OCI-LY1 (cell line): Measurements from ENCODE around the gene KCNH1.

Experiments used
- EZH2 ChIP-seq: fragments of 200-600 bp; sonication (generic), shearing (Covaris generic); IDR thresholded peaks from 2 replicates; pipeline ENCODE4 v1.8.0; 2017; ENCODE audit warnings: borderline replicate concordance, mixed run types, mild to moderate bottlenecking, antibody characterized with exemption, low read length, moderate library complexity, mixed read lengths
- TF ChIP-seq, protein P1 (sequence below): fragments of 200-600 bp; sonication (generic), shearing (Covaris generic); IDR thresholded peaks from 2 replicates; pipeline ENCODE4 v1.5.1; 2017; ENCODE audit warnings: mild to moderate bottlenecking, antibody characterized with exemption, low read length, moderate library complexity, mixed read lengths

DNA sequence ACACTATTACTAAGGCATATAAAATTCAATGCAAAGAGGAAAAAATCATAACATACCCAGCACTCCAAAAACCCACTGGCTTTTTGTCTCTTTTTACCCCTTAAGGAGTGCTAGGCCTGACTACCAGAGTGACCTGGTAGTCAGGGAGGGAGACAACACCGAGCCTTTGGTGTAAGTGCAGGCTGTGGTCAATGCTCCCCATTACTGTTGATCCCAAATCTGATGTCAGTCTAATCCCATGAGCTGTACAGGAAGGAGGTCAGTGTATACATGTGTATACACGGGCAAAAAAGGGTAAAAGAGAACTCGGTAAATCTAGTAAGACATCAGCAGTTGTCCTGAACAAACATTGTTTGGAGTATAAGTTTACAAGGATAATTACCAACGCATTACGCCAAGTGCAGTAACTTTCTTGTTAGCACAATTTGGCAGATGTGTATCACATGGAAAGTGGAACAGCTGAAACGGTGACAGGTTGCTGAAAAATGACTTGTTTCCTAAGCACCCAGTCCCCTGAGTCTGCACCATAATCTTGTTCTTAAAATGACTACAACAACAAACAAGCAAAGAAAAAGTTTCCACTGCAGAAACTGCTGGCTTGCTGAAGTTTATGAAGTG lies 217.9 kb downstream of the KCNH1 start:
- TF ChIP-seq, protein P1, sequence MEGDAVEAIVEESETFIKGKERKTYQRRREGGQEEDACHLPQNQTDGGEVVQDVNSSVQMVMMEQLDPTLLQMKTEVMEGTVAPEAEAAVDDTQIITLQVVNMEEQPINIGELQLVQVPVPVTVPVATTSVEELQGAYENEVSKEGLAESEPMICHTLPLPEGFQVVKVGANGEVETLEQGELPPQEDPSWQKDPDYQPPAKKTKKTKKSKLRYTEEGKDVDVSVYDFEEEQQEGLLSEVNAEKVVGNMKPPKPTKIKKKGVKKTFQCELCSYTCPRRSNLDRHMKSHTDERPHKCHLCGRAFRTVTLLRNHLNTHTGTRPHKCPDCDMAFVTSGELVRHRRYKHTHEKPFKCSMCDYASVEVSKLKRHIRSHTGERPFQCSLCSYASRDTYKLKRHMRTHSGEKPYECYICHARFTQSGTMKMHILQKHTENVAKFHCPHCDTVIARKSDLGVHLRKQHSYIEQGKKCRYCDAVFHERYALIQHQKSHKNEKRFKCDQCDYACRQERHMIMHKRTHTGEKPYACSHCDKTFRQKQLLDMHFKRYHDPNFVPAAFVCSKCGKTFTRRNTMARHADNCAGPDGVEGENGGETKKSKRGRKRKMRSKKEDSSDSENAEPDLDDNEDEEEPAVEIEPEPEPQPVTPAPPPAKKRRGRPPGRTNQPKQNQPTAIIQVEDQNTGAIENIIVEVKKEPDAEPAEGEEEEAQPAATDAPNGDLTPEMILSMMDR, result no peak
- TF ChIP-seq EZH2, result no peak
